ENCODE measurements around the gene SHD. TPM values are rescaled to one million over a fixed set of nuclear protein-coding genes. Genes with fewer than 3 reads are reported as not detected.
A peak's percentile ranks its signal among the peaks of the same experiment; 100 is the strongest.
"Not testable (repeated sequence)": the region's sequence is repeated elsewhere in the genome, so short reads cannot be mapped to it uniquely, and the experiment has no call there.

The SHD gene
- total RNA-seq, 3 donors from 2014 or later: not detected

GRCh38 chr19:4256563-4256962 is 22.5 kb upstream of the SHD start:
- DNase-seq (no peak), ATAC-seq (peak in 1 of 2 donors; percentile 31)
- peaks cover 30% of the 10 kb centered on the region for H3K36me3 Mint-ChIP-seq (ENCODE audit: insufficient read depth)
- H3K9me3 Mint-ChIP-seq: no peaks in the 10 kb centered on the region
- no peaks in the 10 kb centered on the region for H3K27me3 Mint-ChIP-seq (ENCODE audit: low read depth)
- H3K4me3 Mint-ChIP-seq: no peak overlapping the region
- no peaks in the 10 kb centered on the region for H3K4me1 Mint-ChIP-seq (ENCODE audit: low read depth)

GRCh38 chr19:4257025-4257424 is 22.0 kb upstream of the SHD start:
- DNase-seq (no peak), ATAC-seq (no peak)
- no peak overlapping the region for H3K4me3 Mint-ChIP-seq
- H3K36me3 Mint-ChIP-seq (ENCODE audit: insufficient read depth): peaks cover 30% of the 10 kb centered on the region
- no peaks in the 10 kb centered on the region for H3K27me3 Mint-ChIP-seq (ENCODE audit: low read depth)
- H3K4me1 Mint-ChIP-seq (ENCODE audit: low read depth): no peaks in the 10 kb centered on the region
- H3K9me3 Mint-ChIP-seq: no peaks in the 10 kb centered on the region

- no peak overlapping the region for H3K4me3 Mint-ChIP-seq
- ATAC-seq (no peak), DNase-seq (no peak)
- peaks cover 30% of the 10 kb centered on the region for H3K36me3 Mint-ChIP-seq (ENCODE audit: insufficient read depth)
- H3K4me1 Mint-ChIP-seq (ENCODE audit: low read depth): no peaks in the 10 kb centered on the region
- H3K27me3 Mint-ChIP-seq (ENCODE audit: low read depth): no peaks in the 10 kb centered on the region
- H3K9me3 Mint-ChIP-seq: no peaks in the 10 kb centered on the region
Measured at GRCh38 chr19:4258181-4258580, 20.9 kb upstream of the SHD start.

GRCh38 chr19:4260613-4261191 is 18.4 kb upstream of the SHD start:
- Mint-ChIP-seq H3K4me3 (no peak overlapping the region), H3K36me3 (ENCODE audit: insufficient read depth) (peaks cover 27% of the 10 kb centered on the region), H3K9me3 (no peaks in the 10 kb centered on the region), H3K27me3 (ENCODE audit: low read depth) (no peaks in the 10 kb centered on the region), H3K4me1 (ENCODE audit: low read depth) (peaks cover 14% of the 10 kb centered on the region)
- no peak for ATAC-seq
- DNase-seq: no peak

GRCh38 chr19:4264812-4265211 is 14.3 kb upstream of the SHD start:
- no peaks in the 10 kb centered on the region for H3K9me3 Mint-ChIP-seq
- no peaks in the 10 kb centered on the region for H3K27me3 Mint-ChIP-seq (ENCODE audit: low read depth)
- ATAC-seq: no peak
- peaks cover 26% of the 10 kb centered on the region for H3K4me1 Mint-ChIP-seq (ENCODE audit: low read depth)
- DNase-seq: no peak
- peaks cover 32% of the 10 kb centered on the region for H3K36me3 Mint-ChIP-seq (ENCODE audit: insufficient read depth)
- no peak overlapping the region for H3K4me3 Mint-ChIP-seq

GRCh38 chr19:4266253-4267000 is 12.6 kb upstream of the SHD start:
- H3K36me3 Mint-ChIP-seq (ENCODE audit: insufficient read depth): peaks cover 31% of the 10 kb centered on the region
- H3K27me3 Mint-ChIP-seq (ENCODE audit: low read depth): no peaks in the 10 kb centered on the region
- ATAC-seq (no peak), DNase-seq (no peak)
- no peak overlapping the region for H3K4me3 Mint-ChIP-seq
- H3K4me1 Mint-ChIP-seq (ENCODE audit: low read depth): peaks cover 26% of the 10 kb centered on the region
- no peaks in the 10 kb centered on the region for H3K9me3 Mint-ChIP-seq

- ATAC-seq: peak; percentile 65 to 76
- no peaks in the 10 kb centered on the region for H3K27me3 Mint-ChIP-seq (ENCODE audit: low read depth)
- H3K4me1 Mint-ChIP-seq (ENCODE audit: low read depth): peaks cover 26% of the 10 kb centered on the region
- DNase-seq: peak; percentile 64
- peaks cover 37% of the 10 kb centered on the region for H3K36me3 Mint-ChIP-seq (ENCODE audit: insufficient read depth)
- no peaks in the 10 kb centered on the region for H3K9me3 Mint-ChIP-seq
- peak overlapping the region; percentile 13 for H3K4me3 Mint-ChIP-seq
Measured at GRCh38 chr19:4267101-4267900, 11.8 kb upstream of the SHD start.

- H3K36me3 Mint-ChIP-seq (ENCODE audit: insufficient read depth): peaks cover 37% of the 10 kb centered on the region
- no peaks in the 10 kb centered on the region for H3K9me3 Mint-ChIP-seq
- no peaks in the 10 kb centered on the region for H3K27me3 Mint-ChIP-seq (ENCODE audit: low read depth)
- ATAC-seq: no peak
- DNase-seq: no peak
- H3K4me3 Mint-ChIP-seq: no peak overlapping the region
- H3K4me1 Mint-ChIP-seq (ENCODE audit: low read depth): peaks cover 26% of the 10 kb centered on the region
Measured at GRCh38 chr19:4267901-4268815, 10.9 kb upstream of the SHD start.

- no peak for DNase-seq
- peaks cover 24% of the 10 kb centered on the region for H3K4me1 Mint-ChIP-seq (ENCODE audit: low read depth)
- no peaks in the 10 kb centered on the region for H3K27me3 Mint-ChIP-seq (ENCODE audit: low read depth)
- ATAC-seq: no peak
- H3K36me3 Mint-ChIP-seq (ENCODE audit: insufficient read depth): peaks cover 37% of the 10 kb centered on the region
- H3K4me3 Mint-ChIP-seq: no peak overlapping the region
- no peaks in the 10 kb centered on the region for H3K9me3 Mint-ChIP-seq
Measured at GRCh38 chr19:4268816-4269430, 10.1 kb upstream of the SHD start.

GRCh38 chr19:4272894-4273293 is 6.2 kb upstream of the SHD start:
- peak in 1 of 2 donors; percentile 21 for ATAC-seq
- H3K4me1 Mint-ChIP-seq (ENCODE audit: low read depth): no peaks in the 10 kb centered on the region
- peaks cover 3% of the 10 kb centered on the region for H3K27me3 Mint-ChIP-seq (ENCODE audit: low read depth)
- peaks cover 17% of the 10 kb centered on the region for H3K36me3 Mint-ChIP-seq (ENCODE audit: insufficient read depth)
- no peaks in the 10 kb centered on the region for H3K9me3 Mint-ChIP-seq
- no peak overlapping the region for H3K4me3 Mint-ChIP-seq
- no peak for DNase-seq

- not testable (repeated sequence) for H3K4me3 Mint-ChIP-seq; DNase-seq; ATAC-seq; H3K9me3 Mint-ChIP-seq; H3K27me3 Mint-ChIP-seq (ENCODE audit: low read depth); H3K4me1 Mint-ChIP-seq (ENCODE audit: low read depth)
- H3K36me3 Mint-ChIP-seq (ENCODE audit: insufficient read depth): peaks cover 10% of the 10 kb centered on the region
Measured at GRCh38 chr19:4274321-4274686, 4.8 kb upstream of the SHD start.

GRCh38 chr19:4277191-4277696 is 1.8 kb upstream of the SHD start:
- Mint-ChIP-seq H3K4me3 (no peak overlapping the region), H3K4me1 (ENCODE audit: low read depth) (peaks cover 6% of the 10 kb centered on the region), H3K36me3 (ENCODE audit: insufficient read depth) (peaks cover under 1% of the 10 kb centered on the region), H3K27me3 (ENCODE audit: low read depth) (peaks cover 33% of the 10 kb centered on the region), H3K9me3 (no peaks in the 10 kb centered on the region)
- no peak for DNase-seq
- no peak for ATAC-seq

GRCh38 chr19:4278010-4278409 is 1.1 kb upstream of the SHD start:
- peaks cover 33% of the 10 kb centered on the region for H3K27me3 Mint-ChIP-seq (ENCODE audit: low read depth)
- ATAC-seq (no peak), DNase-seq (no peak)
- H3K4me1 Mint-ChIP-seq (ENCODE audit: low read depth): peaks cover 6% of the 10 kb centered on the region
- H3K4me3 Mint-ChIP-seq: no peak overlapping the region
- H3K9me3 Mint-ChIP-seq: no peaks in the 10 kb centered on the region
- H3K36me3 Mint-ChIP-seq (ENCODE audit: insufficient read depth): no peaks in the 10 kb centered on the region

- Mint-ChIP-seq H3K9me3 (no peaks in the 10 kb centered on the region), H3K4me1 (ENCODE audit: low read depth) (peaks cover 6% of the 10 kb centered on the region), H3K36me3 (ENCODE audit: insufficient read depth) (no peaks in the 10 kb centered on the region), H3K27me3 (ENCODE audit: low read depth) (peaks cover 33% of the 10 kb centered on the region), H3K4me3 (no peak overlapping the region)
- no peak for DNase-seq
- ATAC-seq: no peak
Measured at GRCh38 chr19:4279267-4279529, 132 bp downstream of the SHD start.
